HCT116 (cell line): ENCODE measurements around the gene GABBR1. TPM values are rescaled to one million over a fixed set of nuclear protein-coding genes. Genes with fewer than 3 reads are reported as not detected.

ENCODE experiments used
- ATAC-seq: fragments of 200-7000 bp; cut with Tn5 transposase; 2 replicates; pipeline ENCODE4 v1.9.1; 2020; ENCODE audit warnings: mild to moderate bottlenecking, moderate library complexity
- BruUV-seq: library from RNA; stranded (reverse); fragments of 400-500 nt; replicated peaks from 2 replicates; lab custom pipeline; 2021; lab: Mats Ljungman, UMichigan
- CTCF ChIA-PET: fragments of 300-600 bp; sonication (Branson Sonifier 250); formaldehyde crosslinking; loops from one replicate; lab custom pipeline; 2021; ENCODE audit warnings: antibody characterized with exemption; lab: Charles Lee
- POLR2A ChIA-PET: fragments of 300-600, 350-600 bp; sonication (Branson Sonifier 250); formaldehyde crosslinking; loops from one replicate; lab custom pipeline; 2021; ENCODE audit warnings: antibody characterized with exemption; lab: Charles Lee
- RAD21 ChIA-PET, 2 experiments: fragments of 300-600 bp; sonication (Branson Sonifier 250); formaldehyde crosslinking; loops; one replicate each; lab custom pipeline; 2023; ENCODE audit warnings: low total read pairs in 2 of 2; ENCODE audit not compliant: uncharacterized antibody in 2 of 2, unreplicated experiment in 2 of 2, low non-redundant PET in 1 of 2; lab: Charles Lee
- DNase-seq: peaks from one replicate; pipeline ENCODE4 v3.0.0-alpha.2; 2010; ENCODE audit warnings: low read depth, low spot score
- H2AFZ ChIP-seq: fragments of 200-600 bp; shearing (Covaris generic), sonication (generic); 2 replicates; pipeline ENCODE4 v1.6.1; 2017; ENCODE audit warnings: low read depth, mixed run types, mixed read lengths, antibody characterized with exemption, low read length; ENCODE audit not compliant: poor library complexity, severe bottlenecking
- H3K27ac ChIP-seq: 2 replicates; pipeline ENCODE4 v1.5.1; 2012; ENCODE audit warnings: low read depth, low read length
- H3K27me3 ChIP-seq: fragments of 200-600 bp; sonication (generic); 2 replicates; pipeline ENCODE4 v1.6.1; 2016; ENCODE audit warnings: mixed run types, low read length, mixed read lengths; ENCODE audit not compliant: insufficient read depth
- H3K36me3 ChIP-seq, 2 experiments: fragments of 200-500 bp in 1 of 2; fragments of 200-600 bp in 1 of 2; sonication (Bioruptor generic) in 1 of 2; sonication (generic) in 1 of 2; 2 replicates each; pipeline versions ENCODE4 v1.5.1 to v1.6.1; 2014 to 2016; ENCODE audit warnings: low read length in 2 of 2, inconsistent platforms in 1 of 2, mixed read lengths in 1 of 2, mixed run types in 1 of 2; ENCODE audit not compliant: insufficient read depth in 2 of 2, control insufficient read depth in 1 of 2
- H3K4me1 ChIP-seq, 2 experiments: fragments of 200-600 bp in 1 of 2; sonication (generic) in 1 of 2; 2 replicates each; pipeline versions ENCODE4 v1.5.1 to v1.6.1; 2012 to 2017; ENCODE audit warnings: low read length in 2 of 2, inconsistent platforms in 1 of 2, mild to moderate bottlenecking in 1 of 2, mixed read lengths in 1 of 2, mixed run types in 1 of 2, moderate library complexity in 1 of 2; ENCODE audit not compliant: insufficient read depth in 2 of 2, control insufficient read depth in 1 of 2
- H3K4me2 ChIP-seq: fragments of 200-600 bp; sonication (generic); 2 replicates; pipeline ENCODE4 v1.6.1; 2017; ENCODE audit warnings: mixed run types, low read length, mixed read lengths
- H3K4me3 ChIP-seq, 2 experiments: fragments of 200-600 bp in 1 of 2; sonication (generic) in 1 of 2; replicated peaks in 1 of 2; 2 replicates each; pipeline ENCODE4 v1.5.1; 2011 to 2016; ENCODE audit warnings: low read length in 2 of 2, control low read depth in 1 of 2, low read depth in 1 of 2, mild to moderate bottlenecking in 1 of 2, mixed read lengths in 1 of 2, mixed run types in 1 of 2
- H3K79me2 ChIP-seq: fragments of 200-600 bp; sonication (generic); 2 replicates; pipeline ENCODE4 v1.6.1; 2017; ENCODE audit warnings: mild to moderate bottlenecking, mixed run types, low read length, moderate library complexity, mixed read lengths; ENCODE audit not compliant: insufficient read depth
- H3K9ac ChIP-seq: fragments of 200-600 bp; sonication (generic); 2 replicates; pipeline ENCODE4 v1.6.1; 2016; ENCODE audit warnings: low read length, mixed read lengths
- H3K9me2 ChIP-seq: fragments of 200-600 bp; sonication (generic), shearing (Covaris generic); 2 replicates; pipeline ENCODE4 v1.6.1; 2017; ENCODE audit warnings: mixed run types, mild to moderate bottlenecking, moderate library complexity; ENCODE audit not compliant: insufficient read depth
- H3K9me3 ChIP-seq, 2 experiments: fragments of 200-500 bp in 1 of 2; fragments of 200-600 bp in 1 of 2; sonication (Bioruptor generic) in 1 of 2; sonication (generic) in 1 of 2; 2 replicates each; pipeline ENCODE4 v1.6.1; 2014 to 2017; ENCODE audit warnings: low read length in 2 of 2, mixed read lengths in 2 of 2, inconsistent platforms in 1 of 2, low read depth in 1 of 2, mild to moderate bottlenecking in 1 of 2, mixed run types in 1 of 2, moderate library complexity in 1 of 2; ENCODE audit not compliant: control insufficient read depth in 1 of 2, insufficient read depth in 1 of 2
- H4K20me1 ChIP-seq: fragments of 200-600 bp; sonication (generic), shearing (Covaris generic); 2 replicates; pipeline ENCODE4 v1.6.1; 2017; ENCODE audit warnings: mixed run types, mild to moderate bottlenecking, moderate library complexity; ENCODE audit not compliant: insufficient read depth
- ELF1 ChIP-seq: IDR thresholded peaks from 2 replicates; pipeline ENCODE4 v1.6.1; 2012; ENCODE audit warnings: low read depth, borderline replicate concordance
- POLR2AphosphoS5 ChIP-seq: IDR thresholded peaks from 2 replicates; pipeline ENCODE4 v1.6.1; 2011; ENCODE audit warnings: mild to moderate bottlenecking, low read depth, low read length, moderate library complexity
- REST ChIP-seq: IDR thresholded peaks from 2 replicates; pipeline ENCODE4 v1.6.1; 2012; ENCODE audit warnings: low read depth
- SRF ChIP-seq: IDR thresholded peaks from 2 replicates; pipeline ENCODE4 v1.6.1; 2012; ENCODE audit warnings: low read depth
- TCF7L2 ChIP-seq: IDR thresholded peaks from 2 replicates; pipeline ENCODE4 v1.7.0; 2011; ENCODE audit warnings: borderline replicate concordance, inconsistent platforms; ENCODE audit not compliant: insufficient read depth, insufficient read length; ENCODE audit errors: extremely low read depth
- ZFX ChIP-seq: fragments of 450-650 bp; IDR thresholded peaks from 2 replicates; pipeline ENCODE4 v1.6.1; 2017
- intact Hi-C: fragments of 100-400 bp; cut with micrococcal nuclease; formaldehyde crosslinking; loops from 2 replicates; pipeline ENCODE4 v1.10.0; 2022
- total RNA-seq: library from RNA; stranded (reverse); gene quantifications from one replicate; pipeline ENCODE4 v1.2.1, GENCODE V29; 2021; ENCODE audit not compliant: unreplicated experiment
- TF ChIP-seq, protein P1 (sequence below): IDR thresholded peaks from 2 replicates; pipeline ENCODE4 v1.6.1; 2012

GABBR1 gene
- total RNA-seq, 1 experiment from 2014 or later, result 43.4 TPM

DNA sequence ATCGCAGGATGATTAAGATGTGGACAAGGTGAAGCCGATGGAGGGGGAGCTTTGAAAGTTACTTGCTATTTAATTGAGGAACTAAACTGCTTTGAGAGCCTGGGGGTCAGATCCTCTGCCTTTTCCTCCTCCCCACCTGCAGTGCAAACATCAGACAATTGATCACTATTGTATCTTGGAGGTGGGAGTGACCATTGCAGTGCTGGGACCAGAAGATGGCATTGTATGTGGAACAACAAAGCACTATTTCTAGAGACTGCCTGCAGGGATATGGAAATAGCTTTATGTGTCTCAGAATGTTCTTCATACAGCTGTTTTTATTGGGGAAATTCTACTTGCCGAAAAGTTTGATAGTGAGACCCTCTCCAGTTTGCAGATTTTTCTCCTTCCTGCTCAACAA is 28.1 kb upstream of the GABBR1 start:
- no peak for ATAC-seq
- CTCF ChIA-PET, result interaction anchor here (2.7 to 6.9 kb wide), 2 partner anchors 7 to 11 kb away, joined by 19 to 70 read pairs; no protein-coding TSS in a partner anchor
- TF ChIP-seq TCF7L2, result no peak
- TF ChIP-seq, protein P1, sequence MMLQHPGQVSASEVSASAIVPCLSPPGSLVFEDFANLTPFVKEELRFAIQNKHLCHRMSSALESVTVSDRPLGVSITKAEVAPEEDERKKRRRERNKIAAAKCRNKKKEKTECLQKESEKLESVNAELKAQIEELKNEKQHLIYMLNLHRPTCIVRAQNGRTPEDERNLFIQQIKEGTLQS, result no peak
- no peak for TF ChIP-seq ZFX
- TF ChIP-seq ELF1, result no peak
- no peak for TF ChIP-seq REST
- TF ChIP-seq POLR2AphosphoS5, result no peak
- TF ChIP-seq SRF, result no peak
- TF ChIP-seq, all 23 proteins: peak for 0
- POLR2A ChIA-PET, result no interaction called here
- Histone ChIP-seq H3K9me3 (no peaks in the 10 kb centered on the region), H3K4me3 (no peak overlapping the region), H4K20me1 (no peaks in the 10 kb centered on the region), H3K9me2 (no peaks in the 10 kb centered on the region), H3K4me1 (no peaks in the 10 kb centered on the region), H2AFZ (no peak overlapping the region), H3K27me3 (no peaks in the 10 kb centered on the region), H3K79me2 (no peaks in the 10 kb centered on the region), H3K9ac (no peak overlapping the region), H3K4me2 (no peak overlapping the region), H3K36me3 (no peaks in the 10 kb centered on the region), H3K27ac (no peak overlapping the region)
- no peak for DNase-seq
- intact Hi-C loops, result no loop called here
- BruUV-seq, result no TSS peak
- RAD21 ChIA-PET, result interaction anchor here in 1 of 2 experiments (0.6 kb wide), 1 partner anchor 90 kb away, joined by 3 read pairs; no protein-coding TSS in a partner anchor
